CD4-positive, alpha-beta T cell treated with Interferon gamma for 1 hour (primary cell): Measurements from ENCODE around the gene FAM118A.
A peak's percentile ranks its signal among the peaks of the same experiment; 100 is the strongest.
"Not testable (repeated sequence)": the region's sequence is repeated elsewhere in the genome, so short reads cannot be mapped to it uniquely, and the experiment has no call there.

Source experiments
- DNase-seq: peaks from one replicate; pipeline ENCODE4 v3.0.0-alpha.2; 2020

Gene FAM118A

DNA sequence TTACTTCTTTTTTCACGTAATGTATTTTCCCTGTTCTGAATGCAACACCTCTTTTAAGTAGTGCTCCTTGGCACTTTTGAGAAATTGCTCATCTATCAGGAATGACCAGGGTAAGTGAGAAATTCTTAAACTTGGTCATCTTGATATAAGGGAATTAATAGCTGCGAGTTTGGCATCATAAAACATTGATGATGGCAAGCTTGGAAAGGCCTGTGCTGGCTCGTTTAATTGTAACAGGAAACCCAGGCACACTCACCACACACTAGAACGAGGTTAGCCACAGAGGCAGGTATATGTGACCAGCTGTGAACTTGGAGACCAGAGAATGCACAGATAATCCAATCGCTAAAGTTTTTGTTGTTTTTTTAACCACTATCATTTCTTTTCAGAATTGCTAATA, 24.3 kb downstream of the FAM118A start:
- no peak for DNase-seq

DNA sequence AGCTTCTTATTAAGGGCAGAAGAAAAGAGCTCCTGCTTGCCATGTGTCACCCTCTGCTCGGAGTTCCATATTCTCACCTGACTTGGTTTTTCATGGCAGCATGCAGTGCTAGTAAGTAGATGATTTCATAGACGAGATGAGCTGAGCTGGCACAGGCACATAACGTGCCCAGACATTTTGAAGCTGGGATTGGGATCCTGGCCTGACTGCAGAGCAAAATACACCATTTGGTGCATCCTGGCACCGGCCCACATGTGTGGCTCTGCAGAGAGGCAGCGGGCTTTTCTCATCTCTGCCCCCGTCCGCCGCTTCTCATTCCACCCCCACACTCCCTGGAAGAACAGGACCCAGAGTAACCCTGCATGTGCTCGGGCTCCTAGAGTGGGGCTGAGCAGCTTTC, 24.8 kb downstream of the FAM118A start:
- no peak for DNase-seq

- DNase-seq = no peak
Measured at GRCh38 chr22:45335021-45335818, 25.5 kb downstream of the FAM118A start.

DNA sequence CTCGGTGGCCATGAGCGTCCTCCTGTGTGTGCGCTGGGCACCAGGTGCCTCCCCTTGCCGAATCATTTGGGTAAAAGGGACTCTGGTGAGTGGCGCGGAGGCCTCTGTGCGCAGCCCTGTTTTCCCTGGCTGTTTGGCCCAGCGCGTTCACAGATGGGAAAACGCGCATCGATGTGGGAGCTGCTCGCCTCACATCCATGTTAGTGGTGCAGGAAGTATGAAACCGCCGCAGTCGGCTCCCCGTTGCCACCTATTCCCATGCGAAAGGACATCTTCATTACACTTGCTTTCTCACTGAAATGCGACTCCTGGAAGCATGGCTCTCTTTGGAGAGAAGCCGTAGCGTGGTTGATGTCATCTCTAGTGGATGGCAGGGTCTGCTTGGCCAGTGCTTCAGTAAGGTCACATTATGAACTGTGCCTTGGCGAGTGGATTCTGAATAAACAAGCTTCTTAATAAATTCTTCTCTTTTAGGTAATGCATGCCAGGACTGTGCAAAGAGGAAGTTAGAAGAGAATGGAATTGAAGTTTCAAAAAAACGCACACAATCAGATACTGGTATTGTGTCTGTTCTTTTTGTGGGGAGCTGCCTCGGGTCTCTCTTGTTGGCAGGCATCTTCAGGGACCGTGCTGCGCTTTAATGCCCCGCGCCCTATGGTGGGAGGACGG, 26.3 kb downstream of the FAM118A start:
- no peak for DNase-seq

DNA sequence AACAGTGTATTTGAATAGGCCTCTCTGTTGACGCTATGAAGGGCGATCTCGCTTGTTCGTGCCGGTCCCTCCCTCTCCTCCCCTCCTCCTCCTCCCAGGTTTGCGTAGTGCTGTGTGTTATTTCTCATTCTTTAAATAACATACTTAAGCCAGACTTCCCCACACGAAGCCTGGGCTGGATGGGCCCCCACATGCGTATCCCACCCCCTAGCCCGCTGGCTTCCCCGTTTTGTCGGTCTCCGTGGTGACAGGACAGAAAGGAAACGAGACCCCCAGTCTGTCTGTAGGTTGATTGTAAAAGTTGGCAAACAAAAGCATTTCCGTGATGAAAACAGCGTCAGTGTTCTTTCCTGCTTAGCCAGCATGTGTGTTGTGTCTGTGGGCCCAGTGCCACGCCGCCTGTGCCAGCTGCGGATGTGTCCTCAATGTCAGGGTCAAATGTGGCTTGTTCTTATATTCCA, 27.3 kb downstream of the FAM118A start:
- DNase-seq = peak; percentile 63

GRCh38 chr22:45337536-45337935, 27.8 kb downstream of the FAM118A start:
- DNase-seq = no peak

- DNase-seq = no peak
Measured at GRCh38 chr22:45338795-45339194, 29.1 kb downstream of the FAM118A start.

GRCh38 chr22:45340323-45340722, 30.6 kb downstream of the FAM118A start:
- no peak for DNase-seq

GRCh38 chr22:45341498-45341897, 31.8 kb downstream of the FAM118A start:
- DNase-seq = peak; percentile 61

DNA sequence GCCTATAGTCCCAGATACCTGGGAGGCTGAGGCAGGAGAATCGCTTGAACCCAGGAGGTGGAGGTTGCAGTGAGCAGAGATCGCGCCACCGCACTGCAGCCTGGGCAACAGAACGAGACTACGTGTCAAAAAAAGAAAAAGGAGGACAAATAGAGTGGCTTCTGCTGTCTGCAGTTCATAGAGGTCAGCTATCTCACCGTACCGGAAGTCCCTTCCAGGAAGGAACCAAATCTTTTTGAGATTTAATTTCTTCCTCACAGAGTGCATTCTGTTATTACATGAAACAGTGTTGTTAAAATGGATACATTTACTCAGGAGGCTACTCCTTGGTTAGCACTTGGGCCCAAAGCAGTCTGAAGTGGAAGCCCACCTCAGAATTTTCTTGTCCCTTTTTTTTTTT, 33.4 kb downstream of the FAM118A start:
- no peak for DNase-seq

GRCh38 chr22:45344334-45344733, 34.6 kb downstream of the FAM118A start:
- DNase-seq = no peak

DNA sequence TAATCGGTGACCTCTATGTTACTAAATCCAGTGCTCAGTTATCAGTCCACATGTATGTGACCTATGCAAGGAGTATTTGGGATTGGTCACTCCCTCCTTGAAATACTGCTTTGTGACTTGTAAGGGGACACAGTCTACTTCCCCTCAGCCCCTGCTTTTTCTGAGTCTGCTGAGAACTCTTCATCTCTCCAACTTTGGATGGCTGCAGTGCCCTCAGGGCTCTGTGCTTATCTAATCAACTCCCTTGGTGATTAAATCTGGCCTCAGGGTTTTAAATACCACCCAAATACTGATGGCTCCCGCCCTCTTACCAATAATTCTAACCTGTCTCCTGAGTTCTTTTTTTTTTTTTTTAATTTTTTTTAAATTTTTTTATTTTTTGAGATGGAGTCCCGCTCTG, 40.2 kb downstream of the FAM118A start:
- DNase-seq = no peak

GRCh38 chr22:45351956-45352355, 42.2 kb downstream of the FAM118A start:
- no peak for DNase-seq

- not testable (repeated sequence) for DNase-seq
Measured at GRCh38 chr22:45352757-45353156, 43.0 kb downstream of the FAM118A start.

- DNase-seq = no peak
Measured at GRCh38 chr22:45353786-45354185, 44.1 kb downstream of the FAM118A start.

GRCh38 chr22:45357490-45357889, 47.8 kb downstream of the FAM118A start:
- DNase-seq = no peak

GRCh38 chr22:45358127-45358526, 48.4 kb downstream of the FAM118A start:
- no peak for DNase-seq

DNA sequence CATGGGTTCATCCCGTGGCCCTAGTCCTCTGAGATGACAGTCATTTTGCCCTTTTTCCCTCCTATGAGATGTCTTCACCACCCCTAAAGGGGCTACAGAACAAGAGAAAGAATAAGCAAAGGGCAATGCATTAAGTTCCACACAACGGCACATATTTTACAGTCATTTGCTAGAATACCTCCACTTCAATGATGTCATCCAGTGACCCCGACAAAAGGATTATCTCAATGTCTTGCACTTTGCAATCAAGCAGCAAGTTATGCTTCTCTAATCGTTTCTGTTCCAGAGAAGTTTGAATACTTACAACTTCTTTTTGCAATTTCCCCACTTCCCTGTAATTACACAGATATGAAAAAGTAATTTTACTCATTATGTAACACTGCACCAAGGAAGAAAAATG, 49.9 kb downstream of the FAM118A start:
- DNase-seq = no peak

GRCh38 chr22:45366713-45367112, 57.0 kb downstream of the FAM118A start:
- DNase-seq = no peak

- not testable (repeated sequence) for DNase-seq
Measured at GRCh38 chr22:45373592-45373991, 63.9 kb downstream of the FAM118A start.

DNA sequence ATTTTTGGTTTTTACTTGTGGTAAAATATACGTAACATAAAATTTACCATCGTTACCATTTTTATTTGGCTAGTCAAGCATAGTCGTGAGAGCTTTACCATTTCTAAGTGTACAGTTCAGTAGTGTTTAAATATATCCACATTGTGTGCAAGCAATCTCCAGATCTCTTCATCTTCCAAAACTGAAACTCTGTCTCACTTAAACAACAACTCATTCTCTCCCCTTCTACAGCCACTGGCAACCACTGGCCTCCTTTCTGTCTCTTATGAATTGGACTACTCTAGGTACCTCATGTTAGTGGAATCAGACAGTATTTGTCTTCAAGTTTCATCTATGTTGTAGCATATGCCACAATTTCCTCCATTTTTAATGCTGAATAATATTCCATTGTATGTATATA, 66.3 kb downstream of the FAM118A start:
- DNase-seq = no peak

DNA sequence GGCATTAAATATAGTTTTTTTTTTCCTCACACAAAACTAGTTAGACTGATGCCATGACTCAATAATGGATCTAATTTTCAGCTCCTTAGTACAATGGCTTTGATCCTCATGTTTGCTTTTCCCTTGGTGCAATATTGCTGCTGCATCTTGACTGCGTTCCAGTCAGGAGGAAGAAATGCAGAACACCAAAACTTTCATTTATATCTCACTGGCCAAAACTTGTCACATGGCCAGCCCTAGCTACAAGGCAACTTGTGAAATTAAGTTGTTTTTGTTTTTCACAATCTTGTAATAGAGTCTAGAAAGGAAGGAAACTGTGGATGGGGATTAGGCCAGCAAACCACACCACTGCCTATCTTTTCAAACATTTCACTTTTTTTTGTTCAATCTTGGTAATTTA, 67.0 kb downstream of the FAM118A start:
- no peak for DNase-seq

DNA sequence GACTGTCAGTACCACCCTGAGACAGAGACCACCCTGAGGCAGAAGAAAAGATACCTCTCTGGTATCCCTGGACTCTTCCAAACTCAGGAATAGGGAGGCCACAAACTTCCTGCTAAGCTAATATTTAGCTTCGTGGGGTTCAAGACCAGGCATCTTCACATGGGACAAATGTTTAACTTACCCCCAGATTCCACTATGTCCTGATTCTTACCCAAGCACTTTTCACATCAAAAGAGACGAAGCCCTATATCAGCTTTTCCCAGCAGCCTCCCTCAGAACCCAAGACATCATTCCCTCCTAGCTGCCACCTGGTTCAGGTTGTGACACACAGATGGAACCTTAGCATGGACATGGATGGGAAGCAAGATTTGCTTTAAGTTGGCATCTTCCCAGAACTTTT, 71.6 kb downstream of the FAM118A start:
- DNase-seq = no peak

GRCh38 chr22:45389546-45389945, 79.8 kb downstream of the FAM118A start:
- DNase-seq = no peak
